NCI-H146 (cell line): ENCODE data around the gene CEMIP.

ENCODE experiments used
- DNase-seq: peaks from one replicate; lab custom pipeline; 2025; lab: John Stamatoyannopoulos, UW

Gene CEMIP

DNA sequence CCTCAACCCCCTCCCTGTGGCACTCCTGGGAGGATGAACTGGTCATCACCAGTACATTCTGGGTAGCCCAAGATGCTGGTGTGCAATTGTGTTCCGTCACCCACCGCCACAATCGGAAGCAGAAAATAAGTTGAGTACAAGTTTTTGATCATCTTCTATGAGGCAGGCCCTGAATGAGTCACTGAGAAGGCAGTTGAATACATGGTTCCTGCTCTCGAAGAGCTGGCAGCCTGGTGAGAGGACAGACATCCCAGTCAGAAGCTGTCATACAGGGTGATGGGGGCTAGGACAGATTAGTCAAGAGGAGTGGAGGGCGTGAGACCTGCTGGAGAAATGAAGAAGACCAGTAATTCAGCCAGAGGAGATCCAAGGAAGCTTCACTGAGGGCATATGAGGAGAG lies 6.2 kb downstream of the CEMIP start:
- DNase-seq = no peak

- no peak for DNase-seq
Observed at GRCh38 chr15:80785811-80786354, 6.7 kb downstream of the CEMIP start.

DNA sequence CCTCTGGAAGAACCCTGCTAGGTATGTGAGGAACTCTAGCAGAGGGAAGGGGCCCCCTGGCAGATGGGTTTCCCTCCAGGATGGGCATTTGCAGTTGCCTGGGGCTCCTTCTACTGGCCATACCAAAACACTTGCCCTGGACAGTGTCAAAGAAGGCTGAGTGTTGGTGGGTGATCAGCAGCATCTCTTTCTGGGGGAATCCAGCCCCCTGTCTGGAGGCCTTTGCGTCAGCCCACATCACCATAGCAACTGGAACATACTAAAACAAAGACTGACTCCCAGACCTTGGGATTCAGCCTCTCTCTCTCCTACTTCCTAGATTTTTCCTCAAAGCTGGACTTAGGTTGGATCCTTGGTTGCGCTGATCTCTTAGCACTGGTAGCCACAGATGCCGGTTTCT lies 8.1 kb downstream of the CEMIP start:
- DNase-seq = no peak

DNA sequence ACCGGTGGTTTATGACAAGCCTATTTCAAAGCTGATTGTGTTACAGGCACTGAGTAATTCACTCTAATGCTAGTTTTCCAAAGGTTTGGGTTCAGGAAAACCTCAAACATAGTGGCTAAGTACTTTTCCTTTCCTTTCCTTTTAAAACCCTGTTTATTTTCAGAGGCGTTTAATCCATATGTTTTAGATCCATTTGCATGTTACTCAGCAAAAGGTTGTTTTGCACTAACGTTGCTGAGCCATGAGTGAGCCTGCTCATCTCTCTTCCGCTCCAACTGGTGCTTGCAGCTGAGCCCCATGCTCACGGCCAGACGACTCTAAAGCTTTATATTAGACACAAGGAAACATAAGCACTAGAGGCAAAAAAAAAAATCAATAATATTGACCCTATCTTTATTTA lies 9.4 kb downstream of the CEMIP start:
- no peak for DNase-seq

DNA sequence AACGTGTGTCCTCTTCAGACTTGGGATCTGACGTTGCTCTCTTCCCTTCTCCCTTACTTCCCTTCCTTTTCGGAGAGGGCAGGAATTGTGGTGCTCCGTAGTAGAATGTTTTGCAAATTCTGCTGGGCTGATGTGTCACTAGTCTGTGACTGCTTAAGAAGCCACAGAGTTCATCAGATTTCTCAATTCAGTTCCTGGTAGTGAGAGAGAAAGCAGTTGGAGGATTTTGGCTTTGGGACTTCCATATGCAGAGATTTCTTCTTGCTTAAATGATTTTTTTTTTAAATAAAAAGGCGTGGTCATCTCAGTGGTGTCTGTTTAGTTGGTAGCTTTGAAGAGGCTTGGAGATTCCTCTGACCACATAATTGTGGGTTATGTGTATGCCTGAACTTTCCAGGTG lies 10.1 kb downstream of the CEMIP start:
- DNase-seq = no peak

DNA sequence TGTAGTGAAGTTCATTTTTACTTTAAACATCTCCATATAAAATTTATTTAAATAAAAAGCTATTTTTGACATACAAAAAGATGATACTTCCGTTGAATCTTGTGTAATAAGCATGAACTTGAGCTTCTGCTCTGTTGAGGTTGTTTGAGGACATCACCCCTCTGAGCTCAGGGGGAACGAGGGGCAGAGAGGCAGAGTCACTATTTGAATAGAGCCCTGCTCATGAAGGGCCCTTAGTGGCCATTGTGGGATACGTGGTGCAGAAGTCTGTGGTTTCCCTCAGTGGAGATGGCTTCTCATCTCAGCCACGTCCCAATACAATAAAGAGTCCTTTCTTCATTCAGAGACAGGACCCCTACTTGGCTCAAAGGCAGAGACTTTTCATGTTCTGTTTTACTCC lies 10.6 kb downstream of the CEMIP start:
- no peak for DNase-seq

DNA sequence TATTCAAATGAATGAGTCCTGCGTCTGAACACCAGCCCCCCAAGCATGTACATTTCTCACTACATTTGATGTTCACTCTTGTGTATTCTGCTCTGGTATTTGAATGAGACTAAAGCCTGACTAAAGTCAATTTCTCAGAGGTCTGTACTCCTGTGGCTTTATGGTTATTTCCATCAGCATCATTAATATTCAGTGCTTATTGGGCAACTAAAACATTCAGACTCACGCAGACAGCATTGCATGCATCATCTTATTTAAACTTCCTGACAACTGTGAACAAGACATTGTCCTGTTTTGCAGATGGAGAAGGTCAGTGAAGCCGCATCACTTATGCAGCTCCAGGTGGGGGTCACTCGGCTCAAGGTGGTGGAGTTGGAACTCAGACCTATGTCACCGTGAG lies 11.1 kb downstream of the CEMIP start:
- no peak for DNase-seq

DNA sequence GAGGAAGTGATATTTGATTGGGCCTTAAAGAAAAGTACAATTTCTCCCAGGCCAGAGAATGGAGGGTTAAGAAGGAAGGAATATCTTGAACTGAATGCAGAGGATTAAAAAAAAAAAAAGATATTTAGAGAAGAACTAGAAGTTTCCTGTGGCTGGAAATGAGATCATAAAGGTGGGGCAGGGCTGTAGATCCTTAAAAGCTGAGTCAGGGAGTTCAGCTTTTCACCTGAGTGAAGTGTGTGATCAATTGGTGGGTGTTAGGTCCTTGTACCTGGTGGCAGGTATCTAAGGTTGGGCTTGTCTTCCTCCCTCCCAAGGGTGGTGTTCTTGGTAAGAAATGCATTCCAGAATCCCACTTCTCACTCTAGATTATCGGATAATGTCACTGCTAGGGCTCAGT lies 11.8 kb downstream of the CEMIP start:
- DNase-seq = no peak

GRCh38 chr15:80796407-80796806 lies 17.2 kb downstream of the CEMIP start:
- DNase-seq = no peak

DNA sequence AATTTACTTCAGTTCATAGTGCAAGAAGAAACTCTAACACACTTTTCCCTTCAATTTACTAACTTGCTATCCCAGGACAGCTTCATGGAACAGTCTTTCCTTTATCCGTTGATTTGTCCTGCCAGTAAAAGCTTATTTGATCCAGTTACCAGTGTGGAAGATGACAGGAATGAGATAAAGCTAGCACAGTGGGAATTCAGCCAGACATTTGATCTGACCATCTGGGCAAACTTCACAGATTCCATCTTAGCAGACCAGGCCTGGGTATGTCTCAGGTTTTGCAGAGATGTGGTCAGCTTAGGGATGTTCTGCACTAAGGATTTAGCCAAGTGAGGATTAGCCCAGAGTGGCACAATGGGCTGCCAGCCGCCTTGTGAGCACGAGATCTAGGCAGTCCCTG lies 19.7 kb downstream of the CEMIP start:
- DNase-seq = no peak

DNA sequence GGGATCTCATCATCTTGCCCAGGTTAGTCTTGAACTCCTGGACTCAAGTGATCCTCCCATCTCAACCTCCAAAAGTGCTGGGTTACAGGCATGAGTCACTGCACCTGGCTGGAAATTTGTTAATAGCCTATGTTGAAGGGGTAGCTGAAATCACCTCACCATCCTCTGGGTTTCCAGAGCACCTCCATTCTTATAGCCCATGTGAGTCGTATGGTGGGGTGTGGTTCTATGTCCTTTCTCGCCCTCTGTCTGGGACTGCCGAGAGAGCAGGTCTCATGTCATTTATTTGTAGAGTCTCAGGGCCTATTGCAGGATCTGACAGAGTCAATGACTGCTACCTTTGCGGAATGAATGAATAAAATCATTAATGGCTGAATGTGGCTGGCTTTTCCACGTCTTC lies 20.9 kb downstream of the CEMIP start:
- no peak for DNase-seq

- DNase-seq = no peak
Observed at GRCh38 chr15:80801891-80802680, 22.9 kb downstream of the CEMIP start.

DNA sequence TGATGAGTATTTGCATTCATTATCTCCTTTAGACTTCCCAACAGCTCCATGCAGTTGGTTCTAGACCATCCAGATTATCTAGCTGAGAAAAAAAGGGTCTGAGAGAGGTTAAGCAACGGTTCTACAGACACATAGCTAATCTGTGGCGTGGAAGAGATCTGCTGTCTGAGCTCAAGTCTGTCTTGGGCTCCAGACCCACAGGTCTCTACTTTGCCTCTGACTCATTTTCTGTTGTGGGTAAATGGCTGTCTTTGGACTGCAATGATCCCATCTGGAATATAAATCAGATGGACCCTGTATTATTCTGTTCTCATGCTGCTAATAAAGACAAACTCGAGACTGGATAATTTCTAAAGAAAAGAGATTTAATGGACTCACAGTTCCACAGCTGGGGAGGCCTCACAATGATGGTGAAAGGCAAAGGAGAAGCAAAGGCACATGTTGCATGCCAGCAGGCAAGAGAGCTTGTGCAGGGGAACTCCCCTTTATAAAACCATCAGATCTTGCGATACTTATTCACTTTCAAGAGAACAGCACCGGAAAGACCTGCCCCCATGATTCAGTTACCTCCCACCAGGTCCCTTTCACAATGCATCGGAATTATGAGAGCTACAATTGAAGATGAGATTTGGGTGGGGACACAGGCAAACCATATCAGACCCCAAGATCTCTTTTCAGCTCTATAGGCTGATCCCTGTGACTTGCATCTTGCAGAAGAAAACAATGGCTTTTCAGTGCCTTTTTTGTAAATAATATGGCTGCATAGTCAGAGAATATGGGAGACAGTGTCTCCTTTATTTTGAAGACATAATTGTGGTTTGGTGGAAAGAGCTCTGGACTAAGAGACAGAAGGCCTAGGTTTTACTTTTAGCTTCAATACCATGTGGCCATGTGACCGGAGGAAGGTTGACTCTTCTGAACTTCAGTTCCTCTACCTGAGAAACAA lies 24.7 kb downstream of the CEMIP start:
- DNase-seq = no peak

DNA sequence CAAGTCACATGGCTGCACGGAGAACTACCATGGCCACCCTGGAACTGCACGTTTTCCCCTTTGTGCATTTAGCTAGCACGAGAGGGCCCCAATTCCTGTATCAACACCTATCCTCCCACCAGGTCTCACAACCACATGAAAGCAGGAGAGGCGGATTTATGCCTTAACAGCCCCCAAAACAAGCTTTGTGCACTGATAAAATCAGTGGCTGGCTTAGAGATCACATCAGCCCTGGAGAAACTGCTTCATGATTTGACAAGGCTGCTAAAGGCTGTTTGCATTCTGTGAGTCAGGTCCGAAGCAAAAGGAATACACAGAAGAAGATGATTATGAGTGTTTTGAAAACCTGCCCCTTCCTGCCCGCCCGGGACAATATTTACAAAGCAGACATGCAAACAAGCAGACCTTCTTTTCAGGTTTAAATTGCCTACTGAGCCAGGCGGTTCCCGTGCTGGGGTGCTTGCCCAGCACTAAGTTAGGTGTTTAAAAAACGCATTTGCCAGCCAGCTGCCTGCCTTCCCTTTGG lies 25.9 kb downstream of the CEMIP start:
- peak; percentile 87 for DNase-seq

DNA sequence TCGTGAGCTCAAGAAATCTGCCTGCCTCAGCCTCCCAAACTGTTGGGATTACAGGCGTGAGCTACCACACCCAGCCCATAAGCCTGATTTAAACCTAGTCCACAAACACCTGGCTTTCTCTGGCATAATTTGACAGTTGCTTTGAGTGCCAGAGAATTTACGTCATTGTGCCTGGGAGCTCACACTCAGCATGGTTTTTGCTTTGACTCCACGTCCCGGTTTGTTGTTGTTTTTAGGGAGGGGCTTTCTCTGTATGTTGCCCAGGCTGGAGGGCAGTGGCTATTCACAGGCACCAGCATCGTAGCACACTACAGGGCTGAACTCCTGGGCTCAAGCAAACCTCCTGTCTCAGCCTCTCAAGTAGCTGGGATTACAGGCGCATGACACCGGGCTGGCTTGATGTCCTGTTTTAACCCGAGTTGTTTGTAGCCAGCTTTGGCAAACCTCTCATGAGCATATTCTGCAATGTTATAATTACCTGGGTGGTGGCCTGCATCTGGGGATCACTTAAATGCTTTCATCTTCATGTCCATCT lies 32.7 kb downstream of the CEMIP start:
- no peak for DNase-seq

DNA sequence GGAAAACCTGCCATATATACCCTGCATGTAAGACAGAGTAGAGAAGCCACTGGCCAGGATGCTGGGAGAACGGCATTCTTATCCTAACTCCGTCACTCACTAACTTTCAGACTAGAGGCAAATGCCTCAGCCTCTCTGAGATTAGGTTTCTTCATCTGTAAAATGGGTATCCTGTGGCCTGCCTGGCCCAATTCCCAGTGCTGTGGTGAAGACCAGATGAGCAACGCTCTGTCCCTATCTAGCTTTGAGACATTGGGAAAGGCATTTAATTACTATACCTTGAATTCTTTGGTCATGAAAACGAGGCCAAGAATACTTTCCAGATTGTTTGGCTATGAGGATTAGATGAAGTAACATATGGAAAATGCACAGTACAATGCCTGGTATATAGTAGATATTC lies 35.9 kb downstream of the CEMIP start:
- no peak for DNase-seq

GRCh38 chr15:80816049-80816653 lies 37.0 kb downstream of the CEMIP start:
- DNase-seq = peak; percentile 28

GRCh38 chr15:80816936-80817335 lies 37.8 kb downstream of the CEMIP start:
- DNase-seq = no peak

DNA sequence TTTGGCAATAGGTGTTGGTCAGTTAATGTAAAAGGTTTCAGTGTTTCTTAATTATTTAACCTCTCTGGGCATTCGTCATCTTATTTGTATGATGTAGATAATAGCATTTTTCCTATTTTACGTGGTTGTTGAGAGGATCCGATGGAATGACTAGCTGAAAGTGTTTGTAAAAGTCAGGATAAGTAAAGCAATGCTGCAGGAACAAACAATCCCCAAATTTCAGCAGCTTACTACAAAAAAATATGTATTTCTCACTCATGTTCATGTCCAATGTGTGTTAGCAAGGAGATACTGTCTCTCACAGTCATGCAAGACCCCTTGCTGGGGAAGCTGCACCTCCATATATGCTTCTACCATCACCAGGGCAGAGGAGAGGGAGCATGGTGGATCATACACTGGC lies 38.7 kb downstream of the CEMIP start:
- DNase-seq = no peak

DNA sequence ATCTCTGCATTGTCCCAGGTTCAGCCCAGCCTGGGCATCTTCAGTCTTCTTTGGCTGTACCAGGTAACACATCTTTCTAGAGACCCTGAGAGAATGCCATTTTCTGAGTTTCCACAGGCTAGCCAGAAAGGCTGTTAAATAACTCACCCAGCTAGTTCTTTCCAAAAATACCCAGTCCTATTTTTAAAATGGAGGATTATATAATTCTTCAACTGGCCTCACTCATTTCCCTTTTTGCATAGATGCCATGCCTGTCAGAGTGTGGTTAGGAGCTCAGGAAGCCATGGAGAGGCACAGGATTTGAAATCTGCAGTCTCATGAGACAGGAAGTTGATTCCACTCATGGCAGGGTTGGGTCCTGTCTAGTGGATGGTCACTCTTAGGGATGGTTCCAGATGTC lies 39.8 kb downstream of the CEMIP start:
- no peak for DNase-seq

- no peak for DNase-seq
Observed at GRCh38 chr15:80820092-80820491, 40.9 kb downstream of the CEMIP start.

- no peak for DNase-seq
Observed at GRCh38 chr15:80822256-80822655, 43.1 kb downstream of the CEMIP start.
